ENCODE results near the gene VASH2.

DNA sequence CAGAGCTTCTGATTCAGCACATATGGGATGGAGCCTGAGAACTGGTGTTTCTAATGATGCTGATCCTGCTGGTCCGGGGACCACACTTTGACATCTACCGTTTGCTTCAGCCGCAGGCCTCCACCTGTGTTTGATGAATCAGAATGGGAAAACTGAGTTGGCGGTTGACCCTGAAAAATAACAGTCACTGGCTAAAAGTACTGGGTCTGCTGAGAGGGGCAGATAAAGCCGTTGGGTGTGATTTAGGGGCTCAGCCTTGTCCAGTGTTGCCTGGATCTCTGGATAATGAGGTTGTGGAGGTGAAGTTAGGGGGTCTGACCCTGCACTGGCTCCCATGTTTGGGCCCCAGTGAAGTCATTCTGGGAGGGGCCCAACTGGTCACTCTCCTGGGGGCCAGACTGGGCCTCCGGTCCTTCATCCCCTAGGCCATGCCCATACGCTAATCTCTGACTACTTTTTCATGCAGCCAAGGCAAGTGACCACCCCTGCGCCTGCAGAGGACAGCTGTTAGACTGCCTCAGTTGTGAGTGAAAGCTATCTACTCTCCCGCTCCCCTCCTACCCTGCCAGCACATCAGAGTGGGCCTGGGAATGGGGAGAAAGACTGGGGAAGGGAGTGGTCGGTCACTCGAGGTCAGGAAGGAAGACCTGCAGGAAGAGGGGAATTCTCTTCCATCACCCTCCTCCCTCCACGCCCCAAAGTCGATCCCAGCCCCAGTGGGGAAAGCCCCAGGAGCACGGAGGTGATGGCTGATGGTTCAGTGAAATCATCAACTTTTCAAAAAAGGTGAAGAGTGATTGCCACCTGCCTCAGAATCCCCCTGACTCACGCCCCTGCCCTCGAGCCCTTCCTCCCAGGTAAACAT is 27.7 kb downstream of the VASH2 start:
- TF ChIP-seq YY1 (IDR thresholded peaks at IDR 0.05; ENCODE audit: insufficient read depth, insufficient read length) (no peak), SUZ12 (IDR thresholded peaks at IDR 0.05; ENCODE audit: extremely low read depth, insufficient read depth, insufficient read length) (no peak)
